Neural crest cell (in vitro differentiated cells): ENCODE measurements around the gene KRI1. TPM values are rescaled to one million over a fixed set of nuclear protein-coding genes. Genes with fewer than 3 reads are reported as not detected.

Experiments
- DNase-seq: peaks from one replicate; pipeline ENCODE4 v3.0.0; 2021; ENCODE audit warnings: low read depth, mixed read lengths, low spot score
- H3K27ac Mint-ChIP-seq: one replicate; pipeline ENCODE4 v1.8.0; 2021; ENCODE audit warnings: mild to moderate bottlenecking, mixed read lengths; ENCODE audit not compliant: unreplicated experiment
- H3K27me3 Mint-ChIP-seq: 2 replicates; pipeline ENCODE4 v1.8.0; 2021; ENCODE audit warnings: low read depth, mild to moderate bottlenecking, mixed read lengths
- H3K36me3 Mint-ChIP-seq: 2 replicates; pipeline ENCODE4 v1.8.0; 2021; ENCODE audit warnings: low read depth, mild to moderate bottlenecking, mixed read lengths
- H3K4me1 Mint-ChIP-seq: 2 replicates; pipeline ENCODE4 v1.8.0; 2021; ENCODE audit warnings: mixed read lengths
- H3K4me3 Mint-ChIP-seq: one replicate; pipeline ENCODE4 v1.8.0; 2021; ENCODE audit warnings: mild to moderate bottlenecking, mixed read lengths
- H3K9me3 Mint-ChIP-seq: 2 replicates; pipeline ENCODE4 v1.8.0; 2021; ENCODE audit warnings: mixed read lengths
- total RNA-seq: library from RNA; stranded (reverse); gene quantifications from 2 replicates; pipeline ENCODE4 v1.2.1, GENCODE V29; 2021
- TF ChIP-seq, protein P1 (sequence below): fragments of 200-600 bp; sonication (generic); conservative IDR thresholded peaks from 2 replicates; pipeline ENCODE4 v1.5.0; 2021; ENCODE audit warnings: antibody characterized with exemption, mild to moderate bottlenecking

The KRI1 gene
- total RNA-seq, 1 donor from 2014 or later = 41.2 TPM

DNA sequence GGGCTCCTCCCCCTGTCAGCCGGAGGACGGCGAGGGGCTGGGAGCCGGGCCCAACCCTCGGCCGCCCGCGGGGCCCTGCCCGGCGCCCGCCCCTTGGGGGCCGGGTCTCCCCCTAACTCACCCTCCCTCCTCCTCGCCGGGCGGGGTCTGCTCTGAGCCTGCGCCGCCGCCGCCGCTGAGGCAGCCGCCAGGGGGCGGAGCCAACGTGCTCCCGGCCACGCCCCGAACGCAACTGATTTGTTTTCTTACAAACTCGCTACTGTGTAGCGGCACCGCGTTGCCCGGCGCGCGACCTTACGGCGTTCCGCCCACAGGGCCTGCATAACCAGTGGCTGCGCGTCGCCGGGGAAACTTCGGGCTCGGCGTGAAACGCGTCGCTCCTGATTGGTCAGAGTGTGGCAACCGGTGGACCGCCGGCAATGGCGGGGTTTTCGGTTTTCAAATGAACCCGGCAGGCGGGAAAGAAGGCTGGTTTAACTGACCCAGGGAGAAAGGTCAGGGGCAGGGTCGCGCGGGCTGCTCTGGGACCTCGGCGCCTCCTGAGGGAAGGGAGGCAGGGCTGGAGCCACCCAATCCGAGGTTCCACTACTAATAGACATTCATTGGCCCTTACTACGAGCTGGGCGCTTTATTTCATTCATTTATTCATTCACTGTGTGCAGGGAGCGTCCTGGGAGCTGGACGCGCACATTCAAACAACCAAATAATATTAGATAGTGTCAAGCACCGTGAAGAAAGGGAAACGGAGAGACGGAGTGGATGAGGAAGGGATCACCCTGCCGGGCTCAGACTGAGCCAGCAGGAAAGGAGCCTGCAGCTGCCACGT is 3.2 kb upstream of the KRI1 start, which contains the start of gene CDKN2D:
Gene CDKN2D, minus strand, starts transcription at position 154 of the 826 bp plus-strand sequence. CDS start 326 bp downstream, outside the sequence.
- TF ChIP-seq, protein P1, sequence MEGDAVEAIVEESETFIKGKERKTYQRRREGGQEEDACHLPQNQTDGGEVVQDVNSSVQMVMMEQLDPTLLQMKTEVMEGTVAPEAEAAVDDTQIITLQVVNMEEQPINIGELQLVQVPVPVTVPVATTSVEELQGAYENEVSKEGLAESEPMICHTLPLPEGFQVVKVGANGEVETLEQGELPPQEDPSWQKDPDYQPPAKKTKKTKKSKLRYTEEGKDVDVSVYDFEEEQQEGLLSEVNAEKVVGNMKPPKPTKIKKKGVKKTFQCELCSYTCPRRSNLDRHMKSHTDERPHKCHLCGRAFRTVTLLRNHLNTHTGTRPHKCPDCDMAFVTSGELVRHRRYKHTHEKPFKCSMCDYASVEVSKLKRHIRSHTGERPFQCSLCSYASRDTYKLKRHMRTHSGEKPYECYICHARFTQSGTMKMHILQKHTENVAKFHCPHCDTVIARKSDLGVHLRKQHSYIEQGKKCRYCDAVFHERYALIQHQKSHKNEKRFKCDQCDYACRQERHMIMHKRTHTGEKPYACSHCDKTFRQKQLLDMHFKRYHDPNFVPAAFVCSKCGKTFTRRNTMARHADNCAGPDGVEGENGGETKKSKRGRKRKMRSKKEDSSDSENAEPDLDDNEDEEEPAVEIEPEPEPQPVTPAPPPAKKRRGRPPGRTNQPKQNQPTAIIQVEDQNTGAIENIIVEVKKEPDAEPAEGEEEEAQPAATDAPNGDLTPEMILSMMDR = peak; percentile 33
- H3K4me3 Mint-ChIP-seq = peak within 1 kb of the TSS; percentile 96

DNA sequence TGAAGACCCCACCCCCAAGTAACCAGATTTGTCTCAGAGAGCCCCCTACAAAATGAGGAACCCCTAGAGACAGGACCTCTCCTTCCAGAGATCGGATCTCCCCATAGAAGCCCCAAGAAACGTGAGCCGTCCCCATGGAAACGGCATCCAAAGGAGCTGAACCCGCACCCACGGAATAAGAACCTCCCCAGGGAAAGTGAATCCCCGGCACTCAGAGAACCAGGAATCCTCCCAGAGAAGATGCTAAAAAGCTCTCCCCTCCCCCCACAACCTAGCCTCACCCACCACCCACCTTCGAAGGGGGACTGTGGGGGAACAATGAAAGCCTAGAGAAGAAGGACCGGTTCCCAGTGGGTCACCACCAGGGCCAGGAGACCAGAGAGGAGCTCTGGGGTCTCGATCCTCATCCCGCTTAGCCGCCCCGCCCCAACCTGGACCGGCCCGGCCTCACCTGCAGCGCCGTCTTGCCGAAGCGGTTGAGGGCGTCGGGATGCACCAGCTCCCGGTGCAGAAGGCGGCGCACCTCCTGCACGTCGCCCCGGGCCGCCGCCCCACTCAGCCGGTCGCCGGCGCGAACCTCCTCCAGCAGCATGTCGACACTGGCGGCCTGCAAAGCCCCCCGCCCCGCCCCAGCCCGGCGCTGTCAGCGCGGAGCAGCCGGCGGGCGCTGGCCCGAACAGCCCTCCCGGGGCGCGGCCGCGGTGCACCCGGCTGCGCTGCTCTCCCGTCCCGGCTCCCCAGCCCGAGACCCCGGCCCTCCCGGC is 2.4 kb upstream of the KRI1 start:
- Mint-ChIP-seq H3K27ac (no peak overlapping the region), H3K4me1 (peaks cover 50% of the 10 kb centered on the region), H3K36me3 (no peaks in the 10 kb centered on the region), H3K4me3 (peak overlapping the region; percentile 96), H3K9me3 (no peaks in the 10 kb centered on the region), H3K27me3 (peaks cover 4% of the 10 kb centered on the region)
- no peak for DNase-seq
- TF ChIP-seq, protein P1 = no peak

More for the DNA sequence above, 3.2 kb upstream of the KRI1 start, which contains the start of gene CDKN2D:
- H3K36me3 Mint-ChIP-seq = no peaks in the 10 kb centered on the region
- peak; percentile 100 for DNase-seq
- H3K4me1 Mint-ChIP-seq = peaks cover 50% of the 10 kb centered on the region
- peak within 1 kb of the TSS; percentile 96 for H3K27ac Mint-ChIP-seq
- no peaks in the 10 kb centered on the region for H3K9me3 Mint-ChIP-seq
- H3K27me3 Mint-ChIP-seq = peaks cover 4% of the 10 kb centered on the region

DNA sequence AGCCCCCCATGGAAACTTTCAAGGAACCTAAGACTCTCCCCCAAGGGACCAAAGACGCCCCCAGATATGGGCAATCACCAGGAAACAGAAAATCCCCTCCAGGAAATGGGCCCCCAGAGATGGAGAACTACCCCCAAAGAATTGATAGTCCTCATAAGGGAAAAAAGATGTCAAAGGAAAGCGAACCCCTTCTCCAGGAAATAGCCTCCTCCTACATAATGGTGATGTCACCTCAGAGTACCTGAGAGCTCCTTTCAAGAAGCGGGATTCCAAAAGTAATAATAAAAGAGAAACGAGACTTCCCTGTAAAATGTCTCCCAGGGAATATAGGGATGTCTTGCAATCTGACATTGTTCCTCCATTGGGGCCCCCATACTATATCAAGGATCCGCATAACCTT is 1.8 kb upstream of the KRI1 start:
- no peaks in the 10 kb centered on the region for H3K9me3 Mint-ChIP-seq
- TF ChIP-seq, protein P1 = no peak
- H3K4me1 Mint-ChIP-seq = peaks cover 50% of the 10 kb centered on the region
- DNase-seq = no peak
- H3K27me3 Mint-ChIP-seq = peaks cover 4% of the 10 kb centered on the region
- H3K27ac Mint-ChIP-seq = no peak overlapping the region
- no peaks in the 10 kb centered on the region for H3K36me3 Mint-ChIP-seq
- H3K4me3 Mint-ChIP-seq = peak overlapping the region; percentile 96

DNA sequence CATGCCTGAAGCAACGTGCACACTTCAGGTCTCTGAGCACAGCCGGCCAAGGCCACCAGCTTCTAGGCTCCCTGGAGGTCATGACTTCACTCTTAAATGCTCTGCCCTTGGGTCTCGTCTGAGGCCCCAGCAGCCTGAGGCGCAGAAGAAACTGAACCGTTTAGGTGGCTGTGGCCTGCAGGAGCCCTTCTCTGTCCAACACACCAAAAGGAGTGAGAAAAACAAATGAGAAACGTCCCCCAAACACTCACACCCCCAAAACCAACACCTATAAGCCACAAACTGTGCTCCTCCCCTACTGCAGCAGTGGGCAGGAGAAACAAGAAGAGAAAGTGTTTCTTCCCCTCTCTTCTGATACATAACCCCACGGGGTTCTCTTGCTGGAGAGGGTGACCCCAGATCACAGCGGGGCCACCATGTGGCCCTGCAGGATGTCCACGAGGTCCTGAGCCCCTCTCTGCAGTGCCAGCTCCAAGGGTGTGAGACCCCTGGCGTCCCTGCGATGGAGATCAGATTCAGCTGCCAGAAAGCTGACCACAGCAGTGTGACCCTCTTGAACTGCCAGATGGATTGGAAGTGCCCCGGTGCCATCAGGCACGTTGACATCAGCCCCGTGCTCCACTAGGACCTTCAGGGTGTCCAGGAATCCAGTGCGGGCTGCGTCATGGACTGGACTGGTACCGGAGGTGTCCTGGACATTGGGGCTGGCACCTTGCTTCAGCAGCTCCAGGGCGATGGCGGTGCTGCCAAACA is 1.0 kb upstream of the KRI1 start:
- TF ChIP-seq, protein P1 = no peak
- no peak for DNase-seq
- Mint-ChIP-seq H3K9me3 (no peaks in the 10 kb centered on the region), H3K27me3 (peaks cover 4% of the 10 kb centered on the region), H3K27ac (no peak overlapping the region), H3K4me3 (peak overlapping the region; percentile 96), H3K36me3 (no peaks in the 10 kb centered on the region), H3K4me1 (peaks cover 43% of the 10 kb centered on the region)

DNA sequence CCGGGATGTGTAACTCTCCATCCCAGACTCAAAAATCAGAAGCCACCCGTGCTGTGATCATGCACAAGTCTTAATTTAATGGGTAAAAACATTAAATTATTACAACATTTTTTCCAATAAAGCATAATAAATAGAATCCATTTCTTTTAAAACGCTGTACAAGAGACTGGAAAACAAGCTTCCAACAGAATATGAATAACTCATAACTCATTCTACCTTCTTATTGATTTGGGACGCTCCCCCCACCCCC is 523 bp upstream of the KRI1 start:
- peaks cover under 1% of the 10 kb centered on the region for H3K36me3 Mint-ChIP-seq
- H3K9me3 Mint-ChIP-seq = no peaks in the 10 kb centered on the region
- DNase-seq = no peak
- H3K27me3 Mint-ChIP-seq = peaks cover 4% of the 10 kb centered on the region
- peaks cover 43% of the 10 kb centered on the region for H3K4me1 Mint-ChIP-seq
- no peak overlapping the region for H3K27ac Mint-ChIP-seq
- H3K4me3 Mint-ChIP-seq = peak overlapping the region; percentile 96
- TF ChIP-seq, protein P1 = no peak
